Fibroblast of lung (primary cell): ENCODE measurements around the gene FAM107B. TPM values are rescaled to one million over a fixed set of nuclear protein-coding genes. Genes with fewer than 3 reads are reported as not detected.

Experiments
- DNase-seq, 2 donors: peaks; one replicate each; pipeline versions ENCODE4 v3.0.0 to v3.0.0-alpha.2; 2010; ENCODE audit warnings: low read depth in 2 of 2
- H2AFZ ChIP-seq: 2 replicates; pipeline ENCODE4 v1.5.1; 2012; ENCODE audit warnings: low read length, control low read depth, inconsistent platforms
- H3K27ac ChIP-seq: 2 replicates; pipeline ENCODE4 v1.5.1; 2011; ENCODE audit warnings: low read length, control low read depth; ENCODE audit not compliant: insufficient read depth
- H3K27me3 ChIP-seq: 2 replicates; pipeline ENCODE4 v1.5.1; 2011; ENCODE audit warnings: mild to moderate bottlenecking, low read length; ENCODE audit not compliant: control insufficient read depth, insufficient read depth
- H3K36me3 ChIP-seq: 2 replicates; pipeline ENCODE4 v1.5.1; 2011; ENCODE audit warnings: low read length; ENCODE audit not compliant: control insufficient read depth, insufficient read depth
- H3K4me1 ChIP-seq: 2 replicates; pipeline ENCODE4 v1.5.1; 2011; ENCODE audit warnings: low read length; ENCODE audit not compliant: control insufficient read depth, insufficient read depth; ENCODE audit errors: extremely low read depth
- H3K4me2 ChIP-seq: 2 replicates; pipeline ENCODE4 v1.5.1; 2011; ENCODE audit warnings: low read length, control low read depth; ENCODE audit not compliant: insufficient read depth; ENCODE audit errors: extremely low read depth
- H3K4me3 ChIP-seq, 4 experiments: fragments of 200-600 bp in 1 of 4; sonication (generic) in 1 of 4; replicated peaks in 1 of 4; 2 replicates each; pipeline ENCODE4 v1.5.1; 2011 to 2016; ENCODE audit warnings: low read length in 4 of 4, low read depth in 3 of 4, mild to moderate bottlenecking in 3 of 4, control low read depth in 2 of 4, inconsistent platforms in 1 of 4, mixed read lengths in 1 of 4; ENCODE audit not compliant: insufficient read depth in 1 of 4; ENCODE audit errors: control extremely low read depth in 1 of 4
- H3K79me2 ChIP-seq: 2 replicates; pipeline ENCODE4 v1.5.1; 2012; ENCODE audit warnings: mild to moderate bottlenecking, low read length, inconsistent platforms; ENCODE audit not compliant: control insufficient read depth, insufficient read depth
- H3K9ac ChIP-seq: 2 replicates; pipeline ENCODE4 v1.5.1; 2011; ENCODE audit warnings: mild to moderate bottlenecking, low read length, control low read depth; ENCODE audit not compliant: insufficient read depth
- H3K9me3 ChIP-seq: 2 replicates; pipeline ENCODE4 v1.5.1; 2012; ENCODE audit warnings: low read depth, low read length; ENCODE audit not compliant: control insufficient read depth, insufficient read depth
- H4K20me1 ChIP-seq: 2 replicates; pipeline ENCODE4 v1.5.1; 2011; ENCODE audit warnings: low read length; ENCODE audit not compliant: control insufficient read depth, insufficient read depth; ENCODE audit errors: extremely low read depth
- EZH2 ChIP-seq: IDR thresholded peaks from 2 replicates; pipeline ENCODE4 v1.5.1; 2012; ENCODE audit warnings: low read length, control low read depth, mild to moderate bottlenecking; ENCODE audit errors: missing control alignments
- polyA plus RNA-seq, 2 donors: library from polyadenylated mRNA; depleted of rRNA in 1 of 2; stranded (reverse) in 1 of 2; unstranded in 1 of 2; fragments of >200 nt; gene quantifications; 2 replicates each; pipeline ENCODE4 v1.2.1, GENCODE V29; 2011 to 2012; ENCODE audit warnings: missing spikeins in 1 of 2
- total RNA-seq: library from RNA; depleted of rRNA; stranded (reverse); fragments of >200 nt; gene quantifications from 2 replicates; pipeline ENCODE4 v1.2.1, GENCODE V29; 2014
- TF ChIP-seq, protein P1 (sequence below), 2 donors: IDR thresholded peaks in 1 of 2; conservative IDR thresholded peaks in 1 of 2; 1 replicate in 1 of 2; 2 replicates in 1 of 2; pipeline ENCODE4 v1.5.1; 2011 to 2012; ENCODE audit warnings: low read length in 2 of 2, control low read depth in 1 of 2, inconsistent platforms in 1 of 2, low read depth in 1 of 2, mild to moderate bottlenecking in 1 of 2

FAM107B gene
- total and polyA plus RNA-seq, 2 donors (not counting 1 experiment from before 2014, with no cell fraction given) = 29.0 to 36.0 TPM

- Histone ChIP-seq H3K9ac (no peak overlapping the region), H3K4me1 (peaks cover 4% of the 10 kb centered on the region), H3K4me2 (no peak overlapping the region), H3K9me3 (no peaks in the 10 kb centered on the region), H3K27ac (no peak overlapping the region), H4K20me1 (no peaks in the 10 kb centered on the region), H2AFZ (no peak overlapping the region), H3K4me3 (no peak overlapping the region), H3K36me3 (no peaks in the 10 kb centered on the region), H3K27me3 (no peaks in the 10 kb centered on the region), H3K79me2 (peaks cover 10% of the 10 kb centered on the region)
- DNase-seq = no peak
- TF ChIP-seq EZH2 = no peak
- TF ChIP-seq, protein P1, sequence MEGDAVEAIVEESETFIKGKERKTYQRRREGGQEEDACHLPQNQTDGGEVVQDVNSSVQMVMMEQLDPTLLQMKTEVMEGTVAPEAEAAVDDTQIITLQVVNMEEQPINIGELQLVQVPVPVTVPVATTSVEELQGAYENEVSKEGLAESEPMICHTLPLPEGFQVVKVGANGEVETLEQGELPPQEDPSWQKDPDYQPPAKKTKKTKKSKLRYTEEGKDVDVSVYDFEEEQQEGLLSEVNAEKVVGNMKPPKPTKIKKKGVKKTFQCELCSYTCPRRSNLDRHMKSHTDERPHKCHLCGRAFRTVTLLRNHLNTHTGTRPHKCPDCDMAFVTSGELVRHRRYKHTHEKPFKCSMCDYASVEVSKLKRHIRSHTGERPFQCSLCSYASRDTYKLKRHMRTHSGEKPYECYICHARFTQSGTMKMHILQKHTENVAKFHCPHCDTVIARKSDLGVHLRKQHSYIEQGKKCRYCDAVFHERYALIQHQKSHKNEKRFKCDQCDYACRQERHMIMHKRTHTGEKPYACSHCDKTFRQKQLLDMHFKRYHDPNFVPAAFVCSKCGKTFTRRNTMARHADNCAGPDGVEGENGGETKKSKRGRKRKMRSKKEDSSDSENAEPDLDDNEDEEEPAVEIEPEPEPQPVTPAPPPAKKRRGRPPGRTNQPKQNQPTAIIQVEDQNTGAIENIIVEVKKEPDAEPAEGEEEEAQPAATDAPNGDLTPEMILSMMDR (conservative IDR thresholded peaks at IDR 0.05 in 1 of 2, IDR thresholded peaks at IDR 0.05 in 1 of 2; ENCODE audit: low read depth in 1 of 2, low read length in 2 of 2) = no peak
These were observed 240.5 kb downstream of the FAM107B start for GRCh38 chr10:14534152-14534551.

- H3K9ac ChIP-seq = no peak overlapping the region
- H3K27me3 ChIP-seq = no peaks in the 10 kb centered on the region
- no peak overlapping the region for H2AFZ ChIP-seq
- H3K79me2 ChIP-seq = peaks cover 10% of the 10 kb centered on the region
- no peaks in the 10 kb centered on the region for H3K9me3 ChIP-seq
- TF ChIP-seq, protein P1 (conservative IDR thresholded peaks at IDR 0.05 in 1 of 2, IDR thresholded peaks at IDR 0.05 in 1 of 2; ENCODE audit: low read depth in 1 of 2, low read length in 2 of 2) = no peak
- TF ChIP-seq EZH2 = no peak
- no peaks in the 10 kb centered on the region for H3K36me3 ChIP-seq
- H3K4me3 ChIP-seq = no peak overlapping the region
- no peak overlapping the region for H3K27ac ChIP-seq
- no peak for DNase-seq
- H3K4me1 ChIP-seq = peaks cover 4% of the 10 kb centered on the region
- no peak overlapping the region for H3K4me2 ChIP-seq
- H4K20me1 ChIP-seq = no peaks in the 10 kb centered on the region
These were observed 241.4 kb downstream of the FAM107B start for GRCh38 chr10:14533295-14533694.

- no peak overlapping the region for H3K27ac ChIP-seq
- peak in 1 of 2 donors; percentile 51 for DNase-seq
- no peaks in the 10 kb centered on the region for H4K20me1 ChIP-seq
- H3K9ac ChIP-seq = no peak overlapping the region
- H3K4me3 ChIP-seq = no peak overlapping the region
- no peaks in the 10 kb centered on the region for H3K36me3 ChIP-seq
- H2AFZ ChIP-seq = no peak overlapping the region
- H3K4me1 ChIP-seq = peaks cover 4% of the 10 kb centered on the region
- TF ChIP-seq, protein P1 (conservative IDR thresholded peaks at IDR 0.05 in 1 of 2, IDR thresholded peaks at IDR 0.05 in 1 of 2; ENCODE audit: low read depth in 1 of 2, low read length in 2 of 2) = no peak
- no peak for TF ChIP-seq EZH2
- no peak overlapping the region for H3K4me2 ChIP-seq
- peaks cover 10% of the 10 kb centered on the region for H3K79me2 ChIP-seq
- no peaks in the 10 kb centered on the region for H3K27me3 ChIP-seq
- H3K9me3 ChIP-seq = no peaks in the 10 kb centered on the region
These were observed 242.0 kb downstream of the FAM107B start for GRCh38 chr10:14532473-14533251.
